Cardiac fibroblast (primary cell): ENCODE results near the gene BCR.
A peak's percentile ranks its signal among the peaks of the same experiment; 100 is the strongest.

Source experiments
- DNase-seq, 2 donors: peaks; one replicate each; pipeline versions ENCODE4 v3.0.0 to v3.0.0-alpha.2; 2010; ENCODE audit warnings: low read depth in 2 of 2
- H3K4me3 ChIP-seq, 2 donors: replicated peaks in 1 of 2; 1 replicate in 1 of 2; 2 replicates in 1 of 2; pipeline ENCODE4 v1.5.1; 2011; ENCODE audit warnings: low read depth in 2 of 2, low read length in 2 of 2, mild to moderate bottlenecking in 2 of 2, moderate library complexity in 1 of 2
- CTCF ChIP-seq: IDR thresholded peaks from one replicate; pipeline ENCODE4 v1.5.1; 2011; ENCODE audit warnings: low read depth, mild to moderate bottlenecking, low read length, inconsistent platforms

BCR gene

GRCh38 chr22:23216461-23217170 lies 36.3 kb downstream of the BCR start:
- no peak overlapping the region for H3K4me3 ChIP-seq
- no peak for DNase-seq
- TF ChIP-seq CTCF = no peak

GRCh38 chr22:23217171-23218052 lies 37.1 kb downstream of the BCR start:
- no peak for TF ChIP-seq CTCF
- DNase-seq = no peak
- H3K4me3 ChIP-seq = no peak overlapping the region

GRCh38 chr22:23218053-23218866 lies 38.0 kb downstream of the BCR start:
- H3K4me3 ChIP-seq = no peak overlapping the region
- no peak for TF ChIP-seq CTCF
- DNase-seq = no peak

GRCh38 chr22:23218867-23219251 lies 38.5 kb downstream of the BCR start:
- DNase-seq = peak in 1 of 2 donors; percentile 77
- no peak overlapping the region for H3K4me3 ChIP-seq

GRCh38 chr22:23219317-23219716 lies 39.0 kb downstream of the BCR start:
- H3K4me3 ChIP-seq = no peak overlapping the region
- DNase-seq = no peak
- TF ChIP-seq CTCF = no peak

More at GRCh38 chr22:23218867-23219251, 38.5 kb downstream of the BCR start:
- TF ChIP-seq CTCF = no peak

- DNase-seq = peak; percentile 26 to 62
- H3K4me3 ChIP-seq = no peak overlapping the region
- TF ChIP-seq CTCF = no peak
These were observed 39.6 kb downstream of the BCR start for GRCh38 chr22:23219822-23220484.
